ENCODE results near the gene ASMTL.

GRCh38 chrX:1434871-1435240 lies 17.9 kb downstream of the ASMTL start:
- TF ChIP-seq CTCF (IDR thresholded peaks at IDR 0.05; ENCODE audit: poor library complexity) (no peak), EZH2 (IDR thresholded peaks at IDR 0.05; ENCODE audit: borderline replicate concordance) (no peak), EZH2phosphoT487 (IDR thresholded peaks at IDR 0.05; ENCODE audit: low read depth, severe bottlenecking, unreplicated experiment) (no peak)

Data from hepatocyte (in vitro differentiated cells).